ENCODE results near the gene PDIA5. TPM values are rescaled to one million over a fixed set of nuclear protein-coding genes. Genes with fewer than 3 reads are reported as not detected.
"Not testable (repeated sequence)": the region's sequence is repeated elsewhere in the genome, so short reads cannot be mapped to it uniquely, and the experiment has no call there.

Gene PDIA5
- total and polyA plus RNA-seq, 7 donors: 4.2 to 23.0 (median 13.9) TPM

GRCh38 chr3:123148772-123149171 lies 81.9 kb downstream of the PDIA5 start:
- WGBS, 2 donors: 90 to 97% methylated on average over 8 of the region's 8 CpGs

GRCh38 chr3:123149525-123149924 lies 82.7 kb downstream of the PDIA5 start:
- Histone ChIP-seq H3K4me3 (no peak overlapping the region), H3K27me3 (no peaks in the 10 kb centered on the region), H3K36me3 (peaks cover 0 to 70% (median 22%) of the 10 kb centered on the region in 4 donors), H3K4me1 (peaks cover 0 to 4% (median 0%) of the 10 kb centered on the region in 4 donors), H3K27ac (no peak overlapping the region), H3K9me3 (no peaks in the 10 kb centered on the region)
- 94 to 96% methylated on average over 3 of the region's 3 CpGs for WGBS, 2 donors
- TF ChIP-seq CTCF (IDR thresholded peaks at IDR 0.05) (no peak), EP300 (IDR thresholded peaks at IDR 0.05) (no peak), POLR2AphosphoS5 (IDR thresholded peaks at IDR 0.05) (no peak), POLR2A (IDR thresholded peaks at IDR 0.05) (no peak)
- intact Hi-C loops (cut with DNase I): no loop called here
- DNase-seq: no peak

More at GRCh38 chr3:123148772-123149171, 81.9 kb downstream of the PDIA5 start:
- H3K4me3 ChIP-seq: no peak overlapping the region
- H3K9me3 ChIP-seq: no peaks in the 10 kb centered on the region
- TF ChIP-seq POLR2A (IDR thresholded peaks at IDR 0.05) (no peak), EP300 (IDR thresholded peaks at IDR 0.05) (no peak), CTCF (IDR thresholded peaks at IDR 0.05) (no peak), POLR2AphosphoS5 (IDR thresholded peaks at IDR 0.05) (no peak)
- DNase-seq: no peak
- H3K4me1 ChIP-seq: peaks cover 0 to 4% (median 0%) of the 10 kb centered on the region in 4 donors
- H3K36me3 ChIP-seq: peaks cover 0 to 78% (median 22%) of the 10 kb centered on the region in 4 donors
- no peak overlapping the region for H3K27ac ChIP-seq
- intact Hi-C loops (cut with DNase I): no loop called here
- H3K27me3 ChIP-seq: no peaks in the 10 kb centered on the region

GRCh38 chr3:123150449-123151215 lies 83.8 kb downstream of the PDIA5 start:
- intact Hi-C loops (cut with DNase I): no loop called here

GRCh38 chr3:123151251-123151705 lies 84.5 kb downstream of the PDIA5 start:
- H3K27me3 ChIP-seq: no peaks in the 10 kb centered on the region
- DNase-seq: no peak
- no peaks in the 10 kb centered on the region for H3K9me3 ChIP-seq
- H3K4me1 ChIP-seq: peaks cover 0 to 4% (median 0%) of the 10 kb centered on the region in 4 donors
- no peak overlapping the region for H3K4me3 ChIP-seq
- peaks cover 0 to 70% (median 15%) of the 10 kb centered on the region in 4 donors for H3K36me3 ChIP-seq
- intact Hi-C loops (cut with DNase I): no loop called here
- no peak overlapping the region for H3K27ac ChIP-seq
- WGBS, 2 donors: 90 to 95% methylated on average over 7 of the region's 7 CpGs
- TF ChIP-seq CTCF (IDR thresholded peaks at IDR 0.05) (no peak), EP300 (IDR thresholded peaks at IDR 0.05) (no peak), POLR2AphosphoS5 (IDR thresholded peaks at IDR 0.05) (no peak), POLR2A (IDR thresholded peaks at IDR 0.05) (no peak)

More at GRCh38 chr3:123150449-123151215, 83.8 kb downstream of the PDIA5 start:
- TF ChIP-seq CTCF (IDR thresholded peaks at IDR 0.05): no peak
- TF ChIP-seq EP300 (IDR thresholded peaks at IDR 0.05): no peak
- TF ChIP-seq POLR2A (IDR thresholded peaks at IDR 0.05): no peak
- TF ChIP-seq POLR2AphosphoS5 (IDR thresholded peaks at IDR 0.05): no peak
- Histone ChIP-seq H3K4me3 (no peak overlapping the region), H3K36me3 (peaks cover 0 to 70% (median 21%) of the 10 kb centered on the region in 4 donors), H3K27ac (no peak overlapping the region), H3K27me3 (no peaks in the 10 kb centered on the region), H3K4me1 (peaks cover 0 to 4% (median 0%) of the 10 kb centered on the region in 4 donors), H3K9me3 (no peaks in the 10 kb centered on the region)
- DNase-seq: no peak
- WGBS, 2 donors: 90 to 94% methylated on average over 15 of the region's 15 CpGs

- intact Hi-C loops (cut with DNase I); H3K27ac ChIP-seq: not testable (repeated sequence)
- 85 to 96% methylated on average over 3 of the region's 3 CpGs for WGBS, 2 donors
These were observed 85.1 kb downstream of the PDIA5 start for GRCh38 chr3:123151853-123152420.

More at GRCh38 chr3:123151853-123152420, 85.1 kb downstream of the PDIA5 start:
- H3K4me3 ChIP-seq, H3K4me1 ChIP-seq, H3K27me3 ChIP-seq, DNase-seq, H3K9me3 ChIP-seq: not testable (repeated sequence)
- H3K36me3 ChIP-seq: peaks cover 0 to 69% (median 14%) of the 10 kb centered on the region in 4 donors

All from sigmoid colon (tissue), 7 donors.